ENCODE data around the gene STAT6. TPM values are rescaled to one million over a fixed set of nuclear protein-coding genes. Genes with fewer than 3 reads are reported as not detected.

The STAT6 gene
- total and polyA plus RNA-seq, 2 experiments from 2014 or later: 78.9 to 80.0 TPM

- H3K27me3 ChIP-seq: no peaks in the 10 kb centered on the region
- 75% methylated on average over 7 of the region's 7 CpGs for WGBS (ENCODE audit: low lambda C conversion rate, missing lambda C conversion rate)
- DNase-seq (ENCODE audit: low spot score): no peak
- H3K27ac ChIP-seq: peak overlapping the region; percentile 100
- peak overlapping the region; percentile 69 for H2AFZ ChIP-seq
- H4K20me1 ChIP-seq (ENCODE audit: insufficient read depth, poor library complexity, severe bottlenecking): peaks cover 10% of the 10 kb centered on the region
- H3K9me3 ChIP-seq (ENCODE audit: low read depth): no peaks in the 10 kb centered on the region
- H3K4me3 ChIP-seq: peak overlapping the region; percentile 52
- no peaks in the 10 kb centered on the region for H3K9me2 ChIP-seq (replicated peaks; ENCODE audit: insufficient read depth)
- TF ChIP-seq, protein P1, sequence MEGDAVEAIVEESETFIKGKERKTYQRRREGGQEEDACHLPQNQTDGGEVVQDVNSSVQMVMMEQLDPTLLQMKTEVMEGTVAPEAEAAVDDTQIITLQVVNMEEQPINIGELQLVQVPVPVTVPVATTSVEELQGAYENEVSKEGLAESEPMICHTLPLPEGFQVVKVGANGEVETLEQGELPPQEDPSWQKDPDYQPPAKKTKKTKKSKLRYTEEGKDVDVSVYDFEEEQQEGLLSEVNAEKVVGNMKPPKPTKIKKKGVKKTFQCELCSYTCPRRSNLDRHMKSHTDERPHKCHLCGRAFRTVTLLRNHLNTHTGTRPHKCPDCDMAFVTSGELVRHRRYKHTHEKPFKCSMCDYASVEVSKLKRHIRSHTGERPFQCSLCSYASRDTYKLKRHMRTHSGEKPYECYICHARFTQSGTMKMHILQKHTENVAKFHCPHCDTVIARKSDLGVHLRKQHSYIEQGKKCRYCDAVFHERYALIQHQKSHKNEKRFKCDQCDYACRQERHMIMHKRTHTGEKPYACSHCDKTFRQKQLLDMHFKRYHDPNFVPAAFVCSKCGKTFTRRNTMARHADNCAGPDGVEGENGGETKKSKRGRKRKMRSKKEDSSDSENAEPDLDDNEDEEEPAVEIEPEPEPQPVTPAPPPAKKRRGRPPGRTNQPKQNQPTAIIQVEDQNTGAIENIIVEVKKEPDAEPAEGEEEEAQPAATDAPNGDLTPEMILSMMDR (IDR thresholded peaks at IDR 0.05; ENCODE audit: poor library complexity): no peak
- TF ChIP-seq EZH2 (IDR thresholded peaks at IDR 0.05; ENCODE audit: borderline replicate concordance) (no peak), EZH2phosphoT487 (IDR thresholded peaks at IDR 0.05; ENCODE audit: low read depth, severe bottlenecking, unreplicated experiment) (no peak)
- H3K4me1 ChIP-seq (ENCODE audit: insufficient read depth): peaks cover 30% of the 10 kb centered on the region
- H3K36me3 ChIP-seq (replicated peaks; ENCODE audit: insufficient read depth, low read depth): no peaks in the 10 kb centered on the region
- peak overlapping the region; percentile 93 for H3K4me2 ChIP-seq
- H3K79me2 ChIP-seq: peaks cover 26% of the 10 kb centered on the region
Observed at GRCh38 chr12:57109207-57110103, 1.7 kb downstream of the STAT6 start.

GRCh38 chr12:57107456-57108155 is 3.6 kb downstream of the STAT6 start:
- H3K9me3 ChIP-seq (ENCODE audit: low read depth): no peaks in the 10 kb centered on the region
- no peak overlapping the region for H3K4me3 ChIP-seq
- H3K9me2 ChIP-seq (replicated peaks; ENCODE audit: insufficient read depth): no peaks in the 10 kb centered on the region
- H3K79me2 ChIP-seq: peaks cover 26% of the 10 kb centered on the region
- 75% methylated on average over 7 of the region's 7 CpGs for WGBS (ENCODE audit: low lambda C conversion rate, missing lambda C conversion rate)
- peaks cover 10% of the 10 kb centered on the region for H4K20me1 ChIP-seq (ENCODE audit: insufficient read depth, poor library complexity, severe bottlenecking)
- H3K4me2 ChIP-seq: no peak overlapping the region
- H3K4me1 ChIP-seq (ENCODE audit: insufficient read depth): peaks cover 27% of the 10 kb centered on the region
- no peaks in the 10 kb centered on the region for H3K27me3 ChIP-seq
- no peak overlapping the region for H3K27ac ChIP-seq
- DNase-seq (ENCODE audit: low spot score): peak; percentile 5
- no peaks in the 10 kb centered on the region for H3K36me3 ChIP-seq (replicated peaks; ENCODE audit: insufficient read depth, low read depth)
- TF ChIP-seq EZH2 (IDR thresholded peaks at IDR 0.05; ENCODE audit: borderline replicate concordance) (no peak), EZH2phosphoT487 (IDR thresholded peaks at IDR 0.05; ENCODE audit: low read depth, severe bottlenecking, unreplicated experiment) (no peak)
- TF ChIP-seq, protein P1 (IDR thresholded peaks at IDR 0.05; ENCODE audit: poor library complexity): no peak
- no peak overlapping the region for H2AFZ ChIP-seq

GRCh38 chr12:57106021-57106708 is 5.0 kb downstream of the STAT6 start:
- TF ChIP-seq, protein P1 (IDR thresholded peaks at IDR 0.05; ENCODE audit: poor library complexity): no peak
- TF ChIP-seq EZH2phosphoT487 (IDR thresholded peaks at IDR 0.05; ENCODE audit: low read depth, severe bottlenecking, unreplicated experiment): no peak
- TF ChIP-seq EZH2 (IDR thresholded peaks at IDR 0.05; ENCODE audit: borderline replicate concordance): no peak
- Histone ChIP-seq H3K27ac (no peak overlapping the region), H2AFZ (no peak overlapping the region), H3K4me2 (no peak overlapping the region), H3K79me2 (peaks cover 26% of the 10 kb centered on the region), H3K4me3 (no peak overlapping the region), H3K9me3 (ENCODE audit: low read depth) (no peaks in the 10 kb centered on the region), H3K9me2 (replicated peaks; ENCODE audit: insufficient read depth) (no peaks in the 10 kb centered on the region), H4K20me1 (ENCODE audit: insufficient read depth, poor library complexity, severe bottlenecking) (peaks cover 10% of the 10 kb centered on the region), H3K27me3 (no peaks in the 10 kb centered on the region), H3K4me1 (ENCODE audit: insufficient read depth) (peaks cover 28% of the 10 kb centered on the region), H3K36me3 (replicated peaks; ENCODE audit: insufficient read depth, low read depth) (no peaks in the 10 kb centered on the region)
- no peak for DNase-seq (ENCODE audit: low spot score)
- 93% methylated on average over 9 of the region's 9 CpGs for WGBS (ENCODE audit: low lambda C conversion rate, missing lambda C conversion rate)

Data from hepatocyte (in vitro differentiated cells).